ENCODE measurements around the gene RGS7. TPM values are rescaled to one million over a fixed set of nuclear protein-coding genes. Genes with fewer than 3 reads are reported as not detected.

Gene RGS7
- polyA plus RNA-seq, 2 of the 4 experiments (the other 2 are of a cell fraction): 0.08 TPM; not detected in 1

DNA sequence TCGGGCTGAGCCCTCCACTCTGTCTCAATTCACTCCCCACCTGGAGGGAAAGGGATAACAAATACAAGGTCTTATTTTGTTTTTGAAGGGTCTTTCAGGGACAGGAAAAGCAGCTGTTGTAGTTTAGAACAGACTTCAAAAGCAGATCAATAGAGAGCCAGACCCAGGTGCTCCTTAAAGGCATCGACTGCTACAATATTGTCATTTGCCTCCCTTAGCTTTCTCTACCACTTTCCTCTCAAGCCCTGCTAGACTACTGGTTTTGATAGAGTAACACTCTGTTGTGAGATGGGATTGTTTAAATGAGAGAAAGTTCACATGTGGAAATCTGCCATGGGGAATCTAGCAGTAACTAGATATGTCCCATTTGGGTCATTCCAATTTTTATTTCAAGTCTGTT, 24.0 kb downstream of the RGS7 start:
- WGBS (ENCODE audit: missing lambda C conversion rate): 7% methylated on average over 2 of the region's 2 CpGs
- H3K4me3 ChIP-seq: no peak overlapping the region
- no peak overlapping the region for H3K4me2 ChIP-seq
- ChIA-PET CTCF (no interaction called here), POLR2A (no interaction called here)
- TF ChIP-seq PHF8 (IDR thresholded peaks at IDR 0.05; ENCODE audit: borderline replicate concordance, low read depth): no peak
- TF ChIP-seq, protein P1, sequence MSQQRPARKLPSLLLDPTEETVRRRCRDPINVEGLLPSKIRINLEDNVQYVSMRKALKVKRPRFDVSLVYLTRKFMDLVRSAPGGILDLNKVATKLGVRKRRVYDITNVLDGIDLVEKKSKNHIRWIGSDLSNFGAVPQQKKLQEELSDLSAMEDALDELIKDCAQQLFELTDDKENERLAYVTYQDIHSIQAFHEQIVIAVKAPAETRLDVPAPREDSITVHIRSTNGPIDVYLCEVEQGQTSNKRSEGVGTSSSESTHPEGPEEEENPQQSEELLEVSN (IDR thresholded peaks at IDR 0.05; ENCODE audit: borderline replicate concordance, low read depth): no peak
- no peak for TF ChIP-seq CHD4 (IDR thresholded peaks at IDR 0.05; ENCODE audit: borderline replicate concordance)
- no peak for TF ChIP-seq EHMT2 (IDR thresholded peaks at IDR 0.05; ENCODE audit: low read depth)
- no peak for TF ChIP-seq ZSCAN20 (CRISPR knock-in tag; IDR thresholded peaks at IDR 0.05)
- TF ChIP-seq HOXB13 (CRISPR knock-in tag; IDR thresholded peaks at IDR 0.05; ENCODE audit: low read depth): no peak
- no peak for TF ChIP-seq ZFP36 (IDR thresholded peaks at IDR 0.05; ENCODE audit: borderline replicate concordance, partially characterized antibody)
- TF ChIP-seq MAZ (IDR thresholded peaks at IDR 0.05; ENCODE audit: borderline replicate concordance, low read depth, low read length): no peak
- TF ChIP-seq HDAC2 (IDR thresholded peaks at IDR 0.05): no peak
- no peak for TF ChIP-seq KDM1A (IDR thresholded peaks at IDR 0.05; ENCODE audit: low read depth)
- no peak for TF ChIP-seq MAFK (IDR thresholded peaks at IDR 0.05; ENCODE audit: partially characterized antibody)
- TF ChIP-seq GATA3 (IDR thresholded peaks at IDR 0.05; ENCODE audit: borderline replicate concordance): no peak
- no peak for TF ChIP-seq HOXA7 (CRISPR knock-in tag; IDR thresholded peaks at IDR 0.05)
- H3K9me3 ChIP-seq: no peaks in the 10 kb centered on the region
- no peaks in the 10 kb centered on the region for H3K4me1 ChIP-seq
- FAIRE-seq (no peak), ATAC-seq (no peak), DNase-seq (ENCODE audit: low read depth in 1 of 2, low spot score in 1 of 2) (no peak)
- H3K27ac ChIP-seq: no peak overlapping the region

DNA sequence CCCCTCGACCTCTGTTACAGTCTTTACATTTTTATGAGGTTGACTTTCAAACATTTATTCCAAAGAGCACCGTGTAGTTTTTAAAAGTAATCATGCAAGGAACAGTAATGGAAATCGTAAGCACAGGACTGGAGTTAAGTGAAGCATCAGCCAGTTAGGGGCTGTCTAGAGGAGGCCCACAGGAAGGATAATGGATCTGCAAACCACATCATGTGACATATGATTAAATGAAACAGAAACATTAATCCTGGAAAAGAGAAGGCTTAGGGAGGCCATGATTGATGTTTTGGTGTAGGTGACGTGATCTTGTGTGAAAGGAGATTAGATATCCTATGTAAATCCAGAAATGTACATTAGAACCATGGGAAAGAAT, 25.0 kb downstream of the RGS7 start:
- Histone ChIP-seq H3K4me3 (no peak overlapping the region), H3K9me3 (no peaks in the 10 kb centered on the region), H3K4me2 (no peak overlapping the region), H3K27ac (no peak overlapping the region), H3K4me1 (no peaks in the 10 kb centered on the region)
- TF ChIP-seq, protein P2, sequence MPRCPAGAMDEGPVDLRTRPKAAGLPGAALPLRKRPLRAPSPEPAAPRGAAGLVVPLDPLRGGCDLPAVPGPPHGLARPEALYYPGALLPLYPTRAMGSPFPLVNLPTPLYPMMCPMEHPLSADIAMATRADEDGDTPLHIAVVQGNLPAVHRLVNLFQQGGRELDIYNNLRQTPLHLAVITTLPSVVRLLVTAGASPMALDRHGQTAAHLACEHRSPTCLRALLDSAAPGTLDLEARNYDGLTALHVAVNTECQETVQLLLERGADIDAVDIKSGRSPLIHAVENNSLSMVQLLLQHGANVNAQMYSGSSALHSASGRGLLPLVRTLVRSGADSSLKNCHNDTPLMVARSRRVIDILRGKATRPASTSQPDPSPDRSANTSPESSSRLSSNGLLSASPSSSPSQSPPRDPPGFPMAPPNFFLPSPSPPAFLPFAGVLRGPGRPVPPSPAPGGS (IDR thresholded peaks at IDR 0.05): no peak
- TF ChIP-seq CHD2 (IDR thresholded peaks at IDR 0.05; ENCODE audit: low read length, partially characterized antibody): no peak
- TF ChIP-seq, protein P3, sequence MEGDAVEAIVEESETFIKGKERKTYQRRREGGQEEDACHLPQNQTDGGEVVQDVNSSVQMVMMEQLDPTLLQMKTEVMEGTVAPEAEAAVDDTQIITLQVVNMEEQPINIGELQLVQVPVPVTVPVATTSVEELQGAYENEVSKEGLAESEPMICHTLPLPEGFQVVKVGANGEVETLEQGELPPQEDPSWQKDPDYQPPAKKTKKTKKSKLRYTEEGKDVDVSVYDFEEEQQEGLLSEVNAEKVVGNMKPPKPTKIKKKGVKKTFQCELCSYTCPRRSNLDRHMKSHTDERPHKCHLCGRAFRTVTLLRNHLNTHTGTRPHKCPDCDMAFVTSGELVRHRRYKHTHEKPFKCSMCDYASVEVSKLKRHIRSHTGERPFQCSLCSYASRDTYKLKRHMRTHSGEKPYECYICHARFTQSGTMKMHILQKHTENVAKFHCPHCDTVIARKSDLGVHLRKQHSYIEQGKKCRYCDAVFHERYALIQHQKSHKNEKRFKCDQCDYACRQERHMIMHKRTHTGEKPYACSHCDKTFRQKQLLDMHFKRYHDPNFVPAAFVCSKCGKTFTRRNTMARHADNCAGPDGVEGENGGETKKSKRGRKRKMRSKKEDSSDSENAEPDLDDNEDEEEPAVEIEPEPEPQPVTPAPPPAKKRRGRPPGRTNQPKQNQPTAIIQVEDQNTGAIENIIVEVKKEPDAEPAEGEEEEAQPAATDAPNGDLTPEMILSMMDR (IDR thresholded peaks at IDR 0.05): no peak
- TF ChIP-seq, protein P4, sequence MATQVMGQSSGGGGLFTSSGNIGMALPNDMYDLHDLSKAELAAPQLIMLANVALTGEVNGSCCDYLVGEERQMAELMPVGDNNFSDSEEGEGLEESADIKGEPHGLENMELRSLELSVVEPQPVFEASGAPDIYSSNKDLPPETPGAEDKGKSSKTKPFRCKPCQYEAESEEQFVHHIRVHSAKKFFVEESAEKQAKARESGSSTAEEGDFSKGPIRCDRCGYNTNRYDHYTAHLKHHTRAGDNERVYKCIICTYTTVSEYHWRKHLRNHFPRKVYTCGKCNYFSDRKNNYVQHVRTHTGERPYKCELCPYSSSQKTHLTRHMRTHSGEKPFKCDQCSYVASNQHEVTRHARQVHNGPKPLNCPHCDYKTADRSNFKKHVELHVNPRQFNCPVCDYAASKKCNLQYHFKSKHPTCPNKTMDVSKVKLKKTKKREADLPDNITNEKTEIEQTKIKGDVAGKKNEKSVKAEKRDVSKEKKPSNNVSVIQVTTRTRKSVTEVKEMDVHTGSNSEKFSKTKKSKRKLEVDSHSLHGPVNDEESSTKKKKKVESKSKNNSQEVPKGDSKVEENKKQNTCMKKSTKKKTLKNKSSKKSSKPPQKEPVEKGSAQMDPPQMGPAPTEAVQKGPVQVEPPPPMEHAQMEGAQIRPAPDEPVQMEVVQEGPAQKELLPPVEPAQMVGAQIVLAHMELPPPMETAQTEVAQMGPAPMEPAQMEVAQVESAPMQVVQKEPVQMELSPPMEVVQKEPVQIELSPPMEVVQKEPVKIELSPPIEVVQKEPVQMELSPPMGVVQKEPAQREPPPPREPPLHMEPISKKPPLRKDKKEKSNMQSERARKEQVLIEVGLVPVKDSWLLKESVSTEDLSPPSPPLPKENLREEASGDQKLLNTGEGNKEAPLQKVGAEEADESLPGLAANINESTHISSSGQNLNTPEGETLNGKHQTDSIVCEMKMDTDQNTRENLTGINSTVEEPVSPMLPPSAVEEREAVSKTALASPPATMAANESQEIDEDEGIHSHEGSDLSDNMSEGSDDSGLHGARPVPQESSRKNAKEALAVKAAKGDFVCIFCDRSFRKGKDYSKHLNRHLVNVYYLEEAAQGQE (IDR thresholded peaks at IDR 0.05): no peak
- TF ChIP-seq HEYL (CRISPR knock-in tag; IDR thresholded peaks at IDR 0.05): no peak
- POLR2A ChIA-PET: no interaction called here
- WGBS (ENCODE audit: missing lambda C conversion rate): 9% methylated on average over 4 of the region's 4 CpGs
- FAIRE-seq (no peak), DNase-seq (ENCODE audit: low read depth in 1 of 2, low spot score in 1 of 2) (no peak), ATAC-seq (no peak)
- CTCF ChIA-PET: no interaction called here
